Raji (cell line): ENCODE data around the gene UEVLD.

Experiments used
- POLR2A ChIP-seq: IDR thresholded peaks from 2 replicates; pipeline ENCODE4 v1.6.1; 2011; ENCODE audit warnings: low read depth, low read length, control low read depth; ENCODE audit not compliant: insufficient read depth

The UEVLD gene

GRCh38 chr11:18491924-18492323 is 96.6 kb downstream of the UEVLD start:
- no peak for TF ChIP-seq POLR2A

GRCh38 chr11:18490736-18491485 is 97.6 kb downstream of the UEVLD start:
- TF ChIP-seq POLR2A, result no peak

GRCh38 chr11:18490319-18490718 is 98.2 kb downstream of the UEVLD start:
- no peak for TF ChIP-seq POLR2A

- TF ChIP-seq POLR2A, result no peak
Observed at GRCh38 chr11:18485913-18486528, 102.5 kb downstream of the UEVLD start.
